Measurements from ENCODE around the gene ABCG4. TPM values are rescaled to one million over a fixed set of nuclear protein-coding genes. Genes with fewer than 3 reads are reported as not detected.
A peak's percentile ranks its signal among the peaks of the same experiment; 100 is the strongest.

ABCG4 gene
- total and polyA plus RNA-seq, 2 of the 8 experiments (the other 6 are each of a cell fraction or from before 2014, with no cell fraction given): 1.8 to 2.3 TPM

GRCh38 chr11:119167933-119168332, 19.1 kb downstream of the ABCG4 start:
- Histone ChIP-seq H4K91ac (replicated peaks; ENCODE audit: insufficient read length, low read length) (no peak overlapping the region), H4K8ac (ENCODE audit: extremely low read depth, insufficient read depth, low read length) (0 out of 2 replicates have a peak overlapping the region, but pooled peaks have one; percentile 15), H2BK15ac (ENCODE audit: low read length) (0 out of 2 replicates have a peak overlapping the region, but pooled peaks have one; percentile 36), H3K4me3 (ENCODE audit: extremely low read depth in 1 of 4, insufficient read depth in 2 of 4, low read depth in 3 of 4, low read length in 4 of 4) (no peak overlapping the region; a peak in 1 of 8 replicates), H3K23me2 (ENCODE audit: low read depth, low read length) (peaks cover 7% of the 10 kb centered on the region; the same call in 1 of the 2 replicates), H3K4me2 (ENCODE audit: insufficient read depth in 1 of 2, low read depth in 2 of 2, low read length in 2 of 2) (no peak overlapping the region), H2BK120ac (replicated peaks; ENCODE audit: low read depth, low read length) (no peak overlapping the region), H3K27me3 (replicated peaks in 1 of 4; ENCODE audit: control insufficient read depth in 3 of 4, extremely low read depth in 1 of 4, insufficient read depth in 3 of 4, low read length in 3 of 4) (no peaks in the 10 kb centered on the region), H3K27ac (ENCODE audit: low read depth, low read length) (no peak overlapping the region), H3K18ac (ENCODE audit: extremely low read depth, low read length) (no peak overlapping the region; the same call in 1 of the 2 replicates), H2BK20ac (ENCODE audit: low read length) (0 out of 2 replicates have a peak overlapping the region, but pooled peaks have one; percentile 40), H2AK5ac (ENCODE audit: low read depth, low read length) (no peak overlapping the region), H3K14ac (ENCODE audit: insufficient read length) (no peak overlapping the region), H4K5ac (ENCODE audit: insufficient read length, low read depth, low read length) (no peak overlapping the region), H3K4ac (replicated peaks; ENCODE audit: insufficient read length, low read depth, low read length) (peak overlapping the region; percentile 49), H4K20me1 (replicated peaks in 1 of 2; ENCODE audit: control insufficient read depth in 1 of 2, insufficient read depth in 2 of 2, low read length in 2 of 2) (no peaks in the 10 kb centered on the region), H2AFZ (ENCODE audit: low read length) (no peak overlapping the region), H3K56ac (replicated peaks; ENCODE audit: insufficient read length, low read depth, low read length) (no peak overlapping the region), H3K4me1 (replicated peaks in 1 of 4; ENCODE audit: control insufficient read depth in 3 of 4, insufficient read depth in 4 of 4, low read length in 3 of 4) (peaks cover 0 to 4% (median 1%) of the 10 kb centered on the region in 4 experiments; a peak in 4 of 7 replicates), H3K9ac (replicated peaks in 1 of 4; ENCODE audit: extremely low read depth in 1 of 4, low read depth in 3 of 4, low read length in 3 of 4) (no peak overlapping the region), H3K79me2 (ENCODE audit: control insufficient read depth in 1 of 2, insufficient read depth in 2 of 2, low read length in 2 of 2) (no peaks in the 10 kb centered on the region), H2BK5ac (ENCODE audit: low read depth, low read length) (no peak overlapping the region; the same call in 1 of the 2 replicates), H2BK12ac (ENCODE audit: low read depth, low read length) (peak overlapping the region; percentile 68; the same call in 1 of the 2 replicates), H3K9me3 (ENCODE audit: insufficient read depth in 2 of 2, low read depth in 1 of 2, low read length in 1 of 2) (no peaks in the 10 kb centered on the region), H3K79me1 (ENCODE audit: low read depth, low read length) (no peaks in the 10 kb centered on the region), H3K36me3 (ENCODE audit: control insufficient read depth in 2 of 4, insufficient read depth in 4 of 4, low read length in 3 of 4) (no peaks in the 10 kb centered on the region), H3K23ac (ENCODE audit: insufficient read length) (no peak overlapping the region)
- 89% methylated on average over 6 of the region's 6 CpGs; no CpG with 5 or more reads in 1 of the 2 experiments for WGBS, 2 experiments (ENCODE audit: extremely low coverage in 1 of 2, insufficient coverage in 1 of 2, insufficient read length in 1 of 2, insufficient replicate concordance in 2 of 2, low coverage in 1 of 2, low lambda C conversion rate in 2 of 2, missing lambda C conversion rate in 1 of 2)
- TF ChIP-seq YY1 (IDR thresholded peaks at IDR 0.05; ENCODE audit: low read depth, low read length): no peak
- TF ChIP-seq SP2 (IDR thresholded peaks at IDR 0.05; ENCODE audit: low read length): no peak
- no peak for TF ChIP-seq SP4 (IDR thresholded peaks at IDR 0.05; ENCODE audit: low read length)
- ChIA-PET POLR2A (ENCODE audit: partially characterized antibody) (interaction anchor here (1.4 to 6.3 kb wide), 3 partner anchors 10 to 29 kb away, joined by 3 to 58 read pairs (median 15); partner anchors contain the start of gene ABCG4), CTCF (ENCODE audit: partially characterized antibody) (interaction anchor here (1.0 to 24.3 kb wide), 7 partner anchors 8 to 68 kb away, joined by 3 to 389 read pairs (median 3); partner anchors contain the start of gene ABCG4)
- no peak for FAIRE-seq
- no peak for DNase-seq (ENCODE audit: low read depth in 1 of 2, low spot score in 2 of 2)

All from H1 (cell line).